IPS-18a (cell line): ENCODE measurements around the gene IGDCC3.

ENCODE experiments used
- H3K27ac ChIP-seq: one replicate; pipeline ENCODE4 v1.5.1; 2013; ENCODE audit warnings: low read length
- H3K27me3 ChIP-seq: one replicate; pipeline ENCODE4 v1.6.1; 2013; ENCODE audit warnings: mild to moderate bottlenecking, low read length; ENCODE audit not compliant: control insufficient read depth, insufficient read depth
- H3K36me3 ChIP-seq: one replicate; pipeline ENCODE4 v1.6.1; 2013; ENCODE audit warnings: low read depth, low read length; ENCODE audit not compliant: control insufficient read depth
- H3K4me1 ChIP-seq: one replicate; pipeline ENCODE4 v1.6.1; 2013; ENCODE audit warnings: low read depth, low read length; ENCODE audit not compliant: control insufficient read depth
- H3K4me3 ChIP-seq: one replicate; pipeline ENCODE4 v1.5.1; 2013; ENCODE audit warnings: low read length
- H3K9ac ChIP-seq: one replicate; pipeline ENCODE4 v1.6.1; 2013; ENCODE audit warnings: mild to moderate bottlenecking, low read length, moderate library complexity
- H3K9me3 ChIP-seq: one replicate; pipeline ENCODE4 v1.6.1; 2013; ENCODE audit warnings: low read depth, low read length; ENCODE audit not compliant: control insufficient read depth

The IGDCC3 gene

DNA sequence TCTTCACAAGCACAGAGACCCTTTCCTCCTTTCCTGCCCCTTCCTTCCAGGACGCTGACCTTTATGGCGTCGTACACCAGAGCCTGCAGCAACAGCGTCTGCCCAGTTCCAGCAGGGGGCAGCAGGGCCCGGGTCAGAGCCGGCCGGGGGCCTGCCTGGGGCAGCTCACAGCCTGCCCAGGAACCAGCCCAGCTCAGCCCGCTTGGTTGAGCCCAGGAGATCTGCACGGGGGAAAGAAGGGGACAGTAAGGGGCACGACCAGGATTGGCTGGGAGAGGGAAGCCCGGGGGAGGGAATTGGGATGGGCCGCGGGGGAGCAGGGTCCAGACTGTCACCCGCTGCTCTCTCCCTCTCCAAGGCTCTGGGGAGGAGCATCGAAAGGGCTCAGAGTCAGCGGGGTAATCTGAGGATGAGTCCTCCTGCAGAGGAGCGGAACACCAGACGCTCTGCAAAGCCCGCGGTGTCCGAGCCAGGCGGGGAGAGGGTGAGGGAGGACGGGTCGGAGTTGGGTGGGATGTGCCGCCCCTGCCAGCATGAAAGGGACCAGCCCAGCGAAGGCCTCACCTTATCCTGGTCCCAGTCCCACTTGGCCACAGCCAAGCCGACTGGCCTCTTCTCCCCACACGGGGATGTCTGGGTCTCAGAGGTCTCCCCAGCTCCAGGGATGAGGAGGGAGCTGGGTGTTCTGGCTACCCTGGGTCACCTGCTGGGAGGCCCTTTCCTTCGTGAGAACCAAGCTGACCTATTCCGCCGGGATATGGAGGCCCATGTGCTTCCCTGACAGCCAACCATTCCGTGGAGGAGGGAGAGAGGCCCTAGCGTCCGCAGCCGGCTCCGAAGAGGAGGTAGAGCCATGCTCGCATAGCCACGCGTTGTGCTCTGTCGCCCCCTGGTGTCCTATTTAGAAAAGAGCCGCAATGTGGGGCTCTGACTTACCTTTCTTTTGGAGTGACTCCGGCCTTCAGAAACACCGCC lies 7.4 kb upstream of the IGDCC3 start:
- H3K9ac ChIP-seq: no peak overlapping the region
- no peak overlapping the region for H3K27ac ChIP-seq
- H3K4me1 ChIP-seq: peaks cover 9% of the 10 kb centered on the region
- no peaks in the 10 kb centered on the region for H3K9me3 ChIP-seq
- H3K27me3 ChIP-seq: peaks cover 3% of the 10 kb centered on the region
- peaks cover 14% of the 10 kb centered on the region for H3K36me3 ChIP-seq
- peak overlapping the region; percentile 34 for H3K4me3 ChIP-seq

DNA sequence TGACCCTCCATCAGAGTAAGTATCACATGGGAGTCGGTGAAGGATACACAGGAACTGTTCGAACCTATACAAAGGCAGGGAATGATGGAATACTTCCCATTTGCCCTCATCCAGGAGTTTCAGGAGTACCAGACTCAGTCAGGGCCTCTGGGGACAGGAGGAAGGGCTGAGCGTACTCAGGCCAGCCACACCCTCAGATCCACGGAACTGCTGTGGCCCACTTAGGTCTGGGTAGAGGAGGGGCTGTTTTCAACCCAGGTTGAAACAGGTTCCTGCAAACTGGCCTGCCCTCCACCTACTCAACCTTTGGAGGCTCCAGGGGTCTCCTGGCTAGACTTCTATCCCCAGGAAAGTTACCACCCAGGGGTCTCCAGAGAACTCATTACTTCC lies 6.7 kb upstream of the IGDCC3 start:
- H3K9ac ChIP-seq: no peak overlapping the region
- H3K27me3 ChIP-seq: peaks cover 10% of the 10 kb centered on the region
- no peak overlapping the region for H3K27ac ChIP-seq
- peaks cover 13% of the 10 kb centered on the region for H3K4me1 ChIP-seq
- H3K9me3 ChIP-seq: no peaks in the 10 kb centered on the region
- H3K36me3 ChIP-seq: peaks cover 14% of the 10 kb centered on the region
- H3K4me3 ChIP-seq: no peak overlapping the region

DNA sequence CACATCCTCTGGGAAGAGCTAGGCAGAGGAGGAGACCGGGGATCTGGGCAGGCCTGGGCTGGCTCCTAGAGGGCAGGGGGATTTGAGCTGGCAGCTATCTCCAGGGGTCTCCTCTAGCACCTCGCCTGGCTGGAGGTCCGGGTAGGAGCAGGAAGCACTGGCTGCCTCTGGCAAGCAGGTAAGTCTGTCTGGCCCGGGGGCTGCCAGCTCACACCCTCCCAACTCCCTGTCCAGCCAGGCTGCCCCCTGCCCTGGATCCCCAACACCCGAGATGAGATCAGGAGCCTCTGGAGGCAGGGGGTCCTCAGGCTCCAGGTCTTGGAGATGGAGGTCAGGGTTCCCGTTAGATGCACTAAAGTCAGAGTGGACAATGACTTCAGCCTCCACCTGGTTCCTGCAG lies 6.2 kb upstream of the IGDCC3 start:
- no peak overlapping the region for H3K4me3 ChIP-seq
- no peaks in the 10 kb centered on the region for H3K9me3 ChIP-seq
- peaks cover 13% of the 10 kb centered on the region for H3K4me1 ChIP-seq
- H3K36me3 ChIP-seq: peaks cover 12% of the 10 kb centered on the region
- no peak overlapping the region for H3K9ac ChIP-seq
- H3K27me3 ChIP-seq: peaks cover 15% of the 10 kb centered on the region
- H3K27ac ChIP-seq: no peak overlapping the region

DNA sequence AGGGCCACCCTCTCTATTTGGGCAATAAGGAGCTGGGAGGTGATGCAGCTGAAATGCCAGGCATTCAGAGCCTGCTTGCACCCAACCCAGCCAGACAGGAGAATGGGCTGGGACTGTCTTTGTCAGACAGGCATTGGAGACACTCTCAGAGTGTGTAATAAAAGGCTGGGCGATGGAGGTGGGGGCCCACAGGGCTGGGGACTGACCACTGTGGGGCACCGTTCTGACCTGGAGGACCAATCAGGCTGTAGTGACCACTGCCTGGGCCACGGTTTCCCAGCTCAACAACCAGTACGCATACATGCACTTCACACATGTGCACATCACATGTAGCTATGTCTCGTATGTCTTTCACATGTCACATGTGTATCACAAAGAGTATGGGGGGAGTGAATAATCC lies 5.7 kb upstream of the IGDCC3 start:
- peaks cover 15% of the 10 kb centered on the region for H3K27me3 ChIP-seq
- H3K4me3 ChIP-seq: no peak overlapping the region
- H3K27ac ChIP-seq: no peak overlapping the region
- no peak overlapping the region for H3K9ac ChIP-seq
- H3K36me3 ChIP-seq: peaks cover 8% of the 10 kb centered on the region
- H3K4me1 ChIP-seq: peaks cover 17% of the 10 kb centered on the region
- no peaks in the 10 kb centered on the region for H3K9me3 ChIP-seq

DNA sequence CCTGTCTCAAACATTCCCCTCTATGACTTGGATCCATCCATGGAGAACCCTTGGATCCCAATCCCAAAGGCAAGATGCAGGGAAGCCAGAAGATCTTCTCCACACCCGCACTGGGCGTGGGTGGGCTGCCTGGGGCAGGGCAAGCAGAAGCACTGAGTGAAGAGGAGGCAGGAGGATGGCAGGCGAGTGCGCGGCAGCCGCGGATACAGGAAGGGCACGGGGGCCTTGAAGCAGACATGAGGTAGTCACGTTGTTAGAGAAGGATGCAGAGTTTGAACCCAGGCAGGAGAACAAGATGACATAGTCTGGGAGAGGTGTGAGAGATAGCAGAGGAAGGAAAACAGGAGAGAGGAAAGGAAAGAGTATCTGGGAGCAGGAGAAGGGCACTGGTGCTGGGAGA lies 5.1 kb upstream of the IGDCC3 start:
- Histone ChIP-seq H3K27ac (no peak overlapping the region), H3K4me1 (peaks cover 21% of the 10 kb centered on the region), H3K36me3 (peaks cover 5% of the 10 kb centered on the region), H3K9ac (no peak overlapping the region), H3K9me3 (no peaks in the 10 kb centered on the region), H3K27me3 (peaks cover 15% of the 10 kb centered on the region), H3K4me3 (no peak overlapping the region)

DNA sequence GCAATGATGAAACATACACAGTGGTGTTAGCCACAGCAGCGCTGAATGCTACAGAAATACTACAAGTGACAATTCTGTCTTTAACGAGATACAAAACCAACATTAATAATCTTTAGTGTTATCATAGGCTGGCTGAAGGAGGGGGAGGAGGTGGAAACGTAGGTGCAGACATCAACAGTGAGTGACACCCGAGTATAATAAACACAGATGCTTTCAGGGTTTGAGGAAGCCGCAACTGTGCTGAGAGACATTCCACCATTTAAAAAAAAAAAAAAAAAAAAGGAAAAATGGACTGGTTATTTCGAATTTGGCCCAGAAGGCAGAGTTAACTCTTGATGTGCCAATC lies 4.3 kb upstream of the IGDCC3 start:
- Histone ChIP-seq H3K27me3 (peaks cover 15% of the 10 kb centered on the region), H3K27ac (no peak overlapping the region), H3K36me3 (peaks cover 5% of the 10 kb centered on the region), H3K9me3 (no peaks in the 10 kb centered on the region), H3K4me3 (no peak overlapping the region), H3K9ac (no peak overlapping the region), H3K4me1 (peaks cover 21% of the 10 kb centered on the region)

DNA sequence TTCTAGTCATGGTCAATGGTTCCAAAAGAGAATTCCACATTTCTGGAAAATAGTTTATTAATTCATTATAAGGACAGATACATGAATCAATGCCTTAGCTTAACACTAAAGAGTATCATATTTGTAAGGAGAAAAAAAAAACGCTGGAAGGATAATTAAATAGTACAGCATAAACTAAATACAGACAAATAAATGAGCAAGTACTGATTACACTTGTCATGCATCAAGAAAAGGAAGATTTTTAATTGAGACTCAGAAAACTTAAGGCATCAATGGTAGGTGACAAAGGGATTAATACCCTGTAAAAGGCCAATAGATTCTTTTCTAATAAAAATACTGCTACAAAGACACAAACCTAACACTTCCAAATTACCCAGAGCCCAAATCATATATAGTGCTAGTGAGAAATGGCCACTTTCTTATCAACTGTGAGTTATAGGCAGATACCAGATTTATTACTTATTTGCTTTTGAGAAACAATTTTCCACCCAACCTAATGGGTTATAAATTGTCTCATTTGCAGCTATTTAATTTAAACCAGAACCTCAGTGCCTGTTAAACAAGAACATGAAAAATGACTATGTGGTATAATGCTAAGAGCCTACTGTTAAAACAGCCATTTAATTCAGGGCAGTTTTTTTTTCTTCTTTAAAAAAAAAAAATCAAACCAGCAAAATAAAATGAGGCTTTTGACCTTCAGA lies 3.8 kb upstream of the IGDCC3 start:
- Histone ChIP-seq H3K27ac (no peak overlapping the region), H3K36me3 (peaks cover 5% of the 10 kb centered on the region), H3K27me3 (peaks cover 15% of the 10 kb centered on the region)

DNA sequence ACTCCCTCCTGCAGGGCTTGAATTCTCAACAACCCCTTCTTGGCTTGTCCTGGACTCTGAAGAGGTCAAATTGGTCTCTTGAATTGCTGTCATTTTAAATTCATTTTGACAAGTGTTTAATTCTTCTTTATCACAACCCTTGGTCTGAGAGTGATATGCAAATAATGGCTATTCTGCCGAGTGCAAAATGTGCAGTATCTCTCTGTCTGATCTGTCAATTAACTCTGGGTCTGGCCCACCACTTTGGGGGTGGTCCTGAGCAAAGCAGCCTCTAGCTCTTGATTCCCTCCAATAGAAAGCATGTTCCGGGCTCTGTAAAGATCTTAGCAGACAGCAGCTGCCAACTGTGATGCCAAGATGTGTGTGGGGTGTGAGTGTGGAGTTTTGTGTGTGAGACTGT lies 2.2 kb upstream of the IGDCC3 start:
- peaks cover 25% of the 10 kb centered on the region for H3K27me3 ChIP-seq
- H3K36me3 ChIP-seq: peaks cover 5% of the 10 kb centered on the region
- H3K9me3 ChIP-seq: no peaks in the 10 kb centered on the region
- no peak overlapping the region for H3K4me3 ChIP-seq
- no peak overlapping the region for H3K27ac ChIP-seq
- H3K9ac ChIP-seq: no peak overlapping the region
- peaks cover 23% of the 10 kb centered on the region for H3K4me1 ChIP-seq

More for the DNA sequence above, 3.8 kb upstream of the IGDCC3 start:
- no peaks in the 10 kb centered on the region for H3K9me3 ChIP-seq
- H3K9ac ChIP-seq: no peak overlapping the region
- H3K4me1 ChIP-seq: peaks cover 21% of the 10 kb centered on the region
- H3K4me3 ChIP-seq: no peak overlapping the region

DNA sequence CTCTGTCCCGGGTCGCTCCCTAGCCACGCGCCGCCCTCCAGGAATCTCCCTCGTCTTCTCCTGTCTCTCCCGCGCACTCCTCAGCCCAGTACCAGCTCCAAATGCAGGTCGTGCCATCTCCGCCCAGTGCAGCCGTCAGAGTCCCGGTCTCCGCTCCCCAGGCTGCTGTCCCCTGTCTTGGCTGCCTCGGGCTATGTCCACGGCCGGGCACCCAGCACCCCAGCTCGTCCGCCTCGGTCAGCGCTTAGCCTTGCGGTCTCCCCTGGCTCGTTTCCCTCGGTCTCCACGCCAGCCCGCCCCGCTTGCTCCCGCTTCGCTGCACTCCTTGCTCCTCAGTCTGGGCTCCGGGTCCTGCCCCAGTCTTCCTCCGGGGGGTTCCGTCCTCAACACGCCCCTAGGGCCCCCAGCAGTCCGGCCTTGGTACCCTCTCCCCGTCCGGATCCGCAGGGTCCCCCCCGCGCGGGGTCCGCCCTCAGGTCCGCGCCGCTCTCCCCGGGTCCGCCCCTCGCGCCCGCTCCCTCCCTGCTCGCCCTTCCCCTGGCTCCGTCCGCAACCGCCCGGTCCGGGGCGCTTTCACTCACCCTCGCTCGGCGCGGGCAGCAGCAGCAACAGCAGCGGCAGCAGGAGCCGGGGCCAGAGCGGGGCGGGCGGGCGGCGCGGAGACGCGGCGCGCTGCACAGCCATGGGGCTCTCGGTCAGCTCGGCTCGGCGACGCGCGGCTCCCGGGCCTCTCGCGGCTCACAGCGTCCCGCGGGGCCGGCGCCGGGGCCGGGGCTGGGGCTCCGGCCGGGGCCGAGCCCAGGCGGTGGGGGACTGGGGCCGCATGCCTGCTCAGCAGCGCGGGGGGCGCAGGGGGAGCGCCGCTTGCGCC lies 462 bp downstream of the IGDCC3 start:
- peak overlapping the region; percentile 61 for H3K9ac ChIP-seq
- peaks cover 25% of the 10 kb centered on the region for H3K27me3 ChIP-seq
- no peaks in the 10 kb centered on the region for H3K9me3 ChIP-seq
- peaks cover 9% of the 10 kb centered on the region for H3K36me3 ChIP-seq
- no peak overlapping the region for H3K27ac ChIP-seq
- H3K4me3 ChIP-seq: peak overlapping the region; percentile 91
- H3K4me1 ChIP-seq: peaks cover 22% of the 10 kb centered on the region

DNA sequence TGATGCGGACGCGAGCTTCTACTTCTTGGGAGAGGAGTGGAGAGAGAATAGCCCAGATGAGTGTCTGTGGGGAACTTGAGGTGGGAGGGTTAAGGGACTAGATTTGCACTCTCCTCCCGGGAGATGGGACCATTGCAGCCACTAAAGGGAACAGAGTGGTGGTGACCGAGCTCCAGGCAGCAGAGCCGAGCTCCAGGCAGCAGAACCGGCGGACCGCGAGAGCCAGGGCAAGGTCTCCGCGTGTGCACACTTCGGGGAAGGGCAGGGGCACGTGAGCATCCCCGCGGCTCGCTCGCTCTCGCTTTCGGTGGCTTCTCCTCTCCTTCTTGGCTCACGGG lies 1.1 kb downstream of the IGDCC3 start:
- peaks cover 25% of the 10 kb centered on the region for H3K27me3 ChIP-seq
- H3K4me3 ChIP-seq: peak overlapping the region; percentile 91

DNA sequence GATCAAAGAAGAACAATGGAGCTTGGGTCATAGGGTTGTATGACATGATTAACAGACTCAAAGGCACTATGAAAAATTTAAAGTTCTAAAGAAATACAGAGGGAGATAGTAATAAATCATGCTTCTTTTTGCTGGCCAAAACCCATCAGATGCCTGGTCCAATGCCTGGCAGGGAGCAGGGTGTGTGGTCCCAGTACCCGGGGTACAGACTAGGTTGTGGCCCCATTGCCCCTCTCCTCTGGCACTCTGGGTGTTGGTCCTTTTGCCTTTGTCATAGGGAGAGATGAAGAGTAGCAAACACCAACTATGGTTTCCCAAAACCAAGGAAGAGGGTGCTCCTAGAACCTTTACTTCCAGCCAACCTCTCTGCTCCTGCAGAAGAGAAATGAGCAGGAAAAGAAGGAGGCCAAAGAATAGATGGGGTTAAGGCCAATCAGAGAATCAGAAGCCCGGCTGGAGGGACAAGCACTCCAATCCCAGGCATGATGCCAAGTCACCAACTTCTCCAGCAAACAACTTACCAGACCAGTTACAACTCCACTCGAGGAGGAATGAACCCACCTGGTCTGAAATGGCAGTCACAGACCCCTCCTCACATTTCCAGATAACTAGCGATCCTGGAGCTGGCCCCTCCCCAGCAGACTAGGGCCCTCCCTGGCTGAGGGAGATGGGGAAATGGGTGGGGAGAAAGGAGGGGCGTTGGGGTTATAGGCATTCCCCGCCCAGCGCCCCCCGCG lies 1.8 kb downstream of the IGDCC3 start:
- Histone ChIP-seq H3K4me3 (peak overlapping the region; percentile 91), H3K9ac (no peak overlapping the region), H3K27ac (no peak overlapping the region), H3K27me3 (peaks cover 25% of the 10 kb centered on the region), H3K9me3 (no peaks in the 10 kb centered on the region), H3K4me1 (peaks cover 22% of the 10 kb centered on the region), H3K36me3 (peaks cover 19% of the 10 kb centered on the region)

More for the DNA sequence above, 1.1 kb downstream of the IGDCC3 start:
- Histone ChIP-seq H3K4me1 (peaks cover 22% of the 10 kb centered on the region), H3K9ac (peak overlapping the region; percentile 61), H3K27ac (no peak overlapping the region), H3K36me3 (peaks cover 14% of the 10 kb centered on the region), H3K9me3 (no peaks in the 10 kb centered on the region)
